Stimulated activated CD8-positive, alpha-beta memory T cell treated with anti-CD3 and anti-CD28 coated beads, Interleukin-4, amount 100 ng/mL, for 24 hours (primary cell): ENCODE measurements around the gene ZNF620.
A peak's percentile ranks its signal among the peaks of the same experiment; 100 is the strongest.
"Not testable (repeated sequence)": the region's sequence is repeated elsewhere in the genome, so short reads cannot be mapped to it uniquely, and the experiment has no call there.

Experiments used
- DNase-seq: peaks from one replicate; pipeline ENCODE4 v3.0.0-alpha.2; 2020; ENCODE audit warnings: low read depth

Gene ZNF620

GRCh38 chr3:40502034-40502433 is 3.8 kb upstream of the ZNF620 start:
- DNase-seq: no peak

GRCh38 chr3:40504636-40505430 is 1.0 kb upstream of the ZNF620 start:
- DNase-seq: no peak

GRCh38 chr3:40511031-40511718 is 5.3 kb downstream of the ZNF620 start:
- DNase-seq: no peak

GRCh38 chr3:40516201-40516600 is 10.4 kb downstream of the ZNF620 start:
- no peak for DNase-seq

GRCh38 chr3:40518067-40518466 is 12.2 kb downstream of the ZNF620 start:
- no peak for DNase-seq

GRCh38 chr3:40518848-40519247 is 13.0 kb downstream of the ZNF620 start:
- no peak for DNase-seq

- no peak for DNase-seq
Observed at GRCh38 chr3:40521254-40521653, 15.4 kb downstream of the ZNF620 start.

GRCh38 chr3:40523781-40524180 is 17.9 kb downstream of the ZNF620 start:
- DNase-seq: no peak

- no peak for DNase-seq
Observed at GRCh38 chr3:40524222-40524567, 18.4 kb downstream of the ZNF620 start.

GRCh38 chr3:40524568-40525285 is 18.9 kb downstream of the ZNF620 start, which contains the start of gene ZNF621:
TSS of gene ZNF621 (plus strand) at chr3:40524960. CDS start at chr3:40525841, 881 bp downstream.
- DNase-seq: peak; percentile 83

- no peak for DNase-seq
Observed at GRCh38 chr3:40528426-40528825, 22.6 kb downstream of the ZNF620 start.

- no peak for DNase-seq
Observed at GRCh38 chr3:40532252-40532651, 26.4 kb downstream of the ZNF620 start.

- DNase-seq: no peak
Observed at GRCh38 chr3:40534283-40534682, 28.4 kb downstream of the ZNF620 start.

- no peak for DNase-seq
Observed at GRCh38 chr3:40546816-40547215, 41.0 kb downstream of the ZNF620 start.

- no peak for DNase-seq
Observed at GRCh38 chr3:40550167-40550566, 44.3 kb downstream of the ZNF620 start.

GRCh38 chr3:40557575-40558161 is 51.8 kb downstream of the ZNF620 start:
- no peak for DNase-seq

GRCh38 chr3:40562482-40562881 is 56.6 kb downstream of the ZNF620 start:
- not testable (repeated sequence) for DNase-seq

GRCh38 chr3:40565629-40566028 is 59.8 kb downstream of the ZNF620 start:
- not testable (repeated sequence) for DNase-seq

- DNase-seq: no peak
Observed at GRCh38 chr3:40566694-40567093, 60.9 kb downstream of the ZNF620 start.
